HepG2 (cell line): Measurements from ENCODE around the gene CLDN9. TPM values are rescaled to one million over a fixed set of nuclear protein-coding genes. Genes with fewer than 3 reads are reported as not detected.

ENCODE experiments used
- ARNT ChIP-seq: fragments of 450-650 bp; IDR thresholded peaks from 2 replicates; pipeline ENCODE4 v1.6.1; 2017
- ATF3 ChIP-seq: sonication (generic); formaldehyde crosslinking; IDR thresholded peaks from 2 replicates; pipeline ENCODE4 v1.4.0; 2020; ENCODE audit warnings: missing genetic modification reagents
- E2F5 ChIP-seq: sonication (generic); formaldehyde crosslinking; conservative IDR thresholded peaks from 2 replicates; pipeline ENCODE4 v1.4.0; 2020; ENCODE audit warnings: missing genetic modification reagents
- EEA1 ChIP-seq: sonication (generic); formaldehyde crosslinking; IDR thresholded peaks from 2 replicates; pipeline ENCODE4 v1.5.1; 2020; ENCODE audit warnings: mild to moderate bottlenecking, missing genetic modification reagents, borderline replicate concordance
- FOXM1 ChIP-seq: sonication (generic); formaldehyde crosslinking; IDR thresholded peaks from 2 replicates; pipeline ENCODE4 v1.5.0; 2020; ENCODE audit warnings: missing genetic modification reagents
- GTF3A ChIP-seq: sonication (generic); formaldehyde crosslinking; conservative IDR thresholded peaks from 2 replicates; pipeline ENCODE4 v1.4.0; 2020; ENCODE audit warnings: mild to moderate bottlenecking, missing genetic modification reagents
- KLF11 ChIP-seq: IDR thresholded peaks from 2 replicates; pipeline ENCODE4 v1.6.1; 2016; ENCODE audit warnings: missing compliant biosample characterization
- MAFG ChIP-seq: sonication (generic); formaldehyde crosslinking; IDR thresholded peaks from 2 replicates; pipeline ENCODE4 v1.5.1; 2020; ENCODE audit warnings: mild to moderate bottlenecking, missing genetic modification reagents
- NCOR1 ChIP-seq: fragments of 200-600 bp; sonication (generic); IDR thresholded peaks from 2 replicates; pipeline ENCODE4 v1.7.0; 2017; ENCODE audit warnings: antibody characterized with exemption, low read length, borderline replicate concordance
- NFIC ChIP-seq: IDR thresholded peaks from 2 replicates; pipeline ENCODE4 v1.6.1; 2012; ENCODE audit warnings: mild to moderate bottlenecking, low read length, inconsistent platforms
- RFXAP ChIP-seq: sonication (generic); formaldehyde crosslinking; IDR thresholded peaks from 2 replicates; pipeline ENCODE4 v1.4.0; 2020; ENCODE audit warnings: missing genetic modification reagents, borderline replicate concordance
- RXRB ChIP-seq: IDR thresholded peaks from 2 replicates; pipeline ENCODE4 v1.6.1; 2016; ENCODE audit warnings: borderline replicate concordance, missing genetic modification reagents, missing compliant biosample characterization
- XRCC5 ChIP-seq: fragments of 200-400 bp; formaldehyde crosslinking; optimal IDR thresholded peaks from 2 replicates; pipeline ENCODE3; 2017; ENCODE audit warnings: mild to moderate bottlenecking, low read length
- ZBTB42 ChIP-seq: sonication (generic); formaldehyde crosslinking; IDR thresholded peaks from 2 replicates; pipeline ENCODE4 v1.5.0; 2020; ENCODE audit warnings: mild to moderate bottlenecking, missing genetic modification reagents
- ZBTB7A ChIP-seq: sonication (generic); formaldehyde crosslinking; IDR thresholded peaks from 2 replicates; pipeline ENCODE4 v1.8.0; 2022; ENCODE audit warnings: mild to moderate bottlenecking, missing genetic modification reagents
- ZHX1 ChIP-seq: sonication (generic); formaldehyde crosslinking; IDR thresholded peaks from 2 replicates; pipeline ENCODE4 v1.8.1; 2022; ENCODE audit warnings: low read depth, mild to moderate bottlenecking, missing genetic modification reagents
- ZMAT3 ChIP-seq: sonication (generic); formaldehyde crosslinking; conservative IDR thresholded peaks from 2 replicates; pipeline ENCODE4 v1.7.0; 2021; ENCODE audit warnings: missing genetic modification reagents
- ZNF121 ChIP-seq: sonication (generic); formaldehyde crosslinking; IDR thresholded peaks from 2 replicates; pipeline ENCODE4 v1.5.0; 2020; ENCODE audit warnings: mild to moderate bottlenecking, missing genetic modification reagents
- ZNF207 ChIP-seq: fragments of 450-650 bp; IDR thresholded peaks from 2 replicates; pipeline ENCODE4 v1.6.1; 2016; ENCODE audit warnings: antibody characterized with exemption, borderline replicate concordance
- ZNF510 ChIP-seq: sonication (generic); formaldehyde crosslinking; IDR thresholded peaks from 2 replicates; pipeline ENCODE4 v1.4.0; 2020; ENCODE audit warnings: low read depth, mild to moderate bottlenecking, missing genetic modification reagents
- ZNF619 ChIP-seq: sonication (generic); formaldehyde crosslinking; IDR thresholded peaks from 2 replicates; pipeline ENCODE4 v1.4.0; 2020; ENCODE audit warnings: mild to moderate bottlenecking, missing genetic modification reagents
- ZNF720 ChIP-seq: sonication (generic); formaldehyde crosslinking; IDR thresholded peaks from 2 replicates; pipeline ENCODE4 v1.4.0; 2020; ENCODE audit warnings: missing genetic modification reagents
- ZNF816 ChIP-seq: sonication (generic); formaldehyde crosslinking; IDR thresholded peaks from 2 replicates; pipeline ENCODE4 v1.8.0; 2022; ENCODE audit warnings: missing genetic modification reagents, mild to moderate bottlenecking, borderline replicate concordance
- ZSCAN12 ChIP-seq: sonication (generic); formaldehyde crosslinking; IDR thresholded peaks from 2 replicates; pipeline ENCODE4 v1.9.0; 2021; ENCODE audit warnings: mild to moderate bottlenecking, missing genetic modification reagents
- polyA plus RNA-seq, 8 experiments: library from polyadenylated mRNA; depleted of rRNA in 3 of 8; stranded (reverse) in 7 of 8; unstranded in 1 of 8; fragments of >200 nt; fragmentation: Illumina TruSeq in 4 of 8; extraction: Trizol in 4 of 8; gene quantifications; 2 replicates each; pipeline versions ENCODE4 v1.2.1 to v1.2.3, GENCODE V29; 2011 to 2016; ENCODE audit warnings: low read depth in 4 of 8, missing spikeins in 1 of 8, mixed read lengths in 1 of 8; ENCODE audit not compliant: insufficient read depth in 1 of 8
- total RNA-seq, 5 experiments: library from RNA; depleted of rRNA; stranded (reverse); fragments of >200 nt; fragmentation: Illumina TruSeq; extraction: Trizol; gene quantifications; 2 replicates each; pipeline ENCODE4 v1.2.3, GENCODE V29; 2016; ENCODE audit warnings: low read depth in 1 of 5
- TF ChIP-seq, protein P1 (sequence below): sonication (generic); formaldehyde crosslinking; IDR thresholded peaks from 2 replicates; pipeline ENCODE4 v1.8.0; 2022; ENCODE audit warnings: mild to moderate bottlenecking, missing genetic modification reagents, moderate library complexity

The CLDN9 gene
- total and polyA plus RNA-seq, 2 of the 13 experiments (the other 11 are each of a cell fraction or from before 2014, with no cell fraction given), result 0.15 to 0.26 TPM

GRCh38 chr16:3020604-3021448 is 8.1 kb downstream of the CLDN9 start (continued):
- TF ChIP-seq ZNF121 (CRISPR knock-in tag) (peak; percentile 32; the same call in 1 of the 2 replicates), E2F5 (CRISPR knock-in tag) (no peak), NFIC (peak; percentile 62; the same call in 1 of the 2 replicates), RFXAP (CRISPR knock-in tag) (peak; percentile 54; the same call in 1 of the 2 replicates), KLF11 (CRISPR knock-in tag) (no peak; the same call in 1 of the 2 replicates), FOXM1 (CRISPR knock-in tag) (no peak), GTF3A (CRISPR knock-in tag) (peak; percentile 84; the same call in 1 of the 2 replicates), ZHX1 (CRISPR knock-in tag) (no peak), MAFG (no peak), ZNF619 (peak; percentile 3; the same call in 1 of the 2 replicates), ZBTB7A (CRISPR knock-in tag) (peak; percentile 83), XRCC5 (no peak), ZNF816 (CRISPR knock-in tag) (no peak), ZNF510 (CRISPR knock-in tag) (peak; percentile 70; the same call in 1 of the 2 replicates), RXRB (CRISPR knock-in tag) (peak; percentile 82), ARNT (no peak), ZBTB42 (CRISPR knock-in tag) (no peak), ZMAT3 (CRISPR knock-in tag) (peak; percentile 29), ATF3 (CRISPR knock-in tag) (peak; percentile 100), ZNF207 (no peak), EEA1 (CRISPR knock-in tag) (no peak), NCOR1 (peak; percentile 57; the same call in 1 of the 2 replicates), ZSCAN12 (CRISPR knock-in tag) (no peak), ZNF720 (CRISPR knock-in tag) (no peak)
- TF ChIP-seq, protein P1, sequence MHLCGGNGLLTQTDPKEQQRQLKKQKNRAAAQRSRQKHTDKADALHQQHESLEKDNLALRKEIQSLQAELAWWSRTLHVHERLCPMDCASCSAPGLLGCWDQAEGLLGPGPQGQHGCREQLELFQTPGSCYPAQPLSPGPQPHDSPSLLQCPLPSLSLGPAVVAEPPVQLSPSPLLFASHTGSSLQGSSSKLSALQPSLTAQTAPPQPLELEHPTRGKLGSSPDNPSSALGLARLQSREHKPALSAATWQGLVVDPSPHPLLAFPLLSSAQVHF, result no peak
